K562 (cell line): Measurements from ENCODE around the gene ZNF148. TPM values are rescaled to one million over a fixed set of nuclear protein-coding genes. Genes with fewer than 3 reads are reported as not detected.

Experiments
- ATAC-seq: fragments of 200-7000 bp; cut with Tn5 transposase; 3 replicates; pipeline ENCODE4 v1.9.1; 2020; ENCODE audit warnings: moderate library complexity
- BruUV-seq: library from RNA; stranded (reverse); fragments of 400-500 nt; replicated peaks from 2 replicates; lab custom pipeline; 2021; lab: Mats Ljungman, UMichigan
- CTCF ChIA-PET: fragments of 300-600 bp; formaldehyde crosslinking; extraction: SDS; loops from one replicate; lab custom pipeline; 2021; ENCODE audit warnings: low intra/inter-chr PET ratio; lab: Yijun Ruan, JAX
- POLR2A ChIA-PET: fragments of 300-600, 350-650 bp; sonication (Branson Sonifier 250); formaldehyde crosslinking; extraction: SDS; loops from one replicate; lab custom pipeline; 2021; ENCODE audit warnings: antibody characterized with exemption, inconsistent platforms; lab: Yijun Ruan, JAX
- DNase-seq, 4 experiments: peaks; one replicate each; pipeline versions ENCODE4 v3.0.0 to v3.0.0-alpha.2; 2011 to 2018; ENCODE audit warnings: low spot score in 3 of 4, mixed read lengths in 3 of 4; ENCODE audit errors: extremely low read depth in 1 of 4
- FAIRE-seq: peaks from 2 replicates; lab custom pipeline; 2011; peaks lifted over from hg19 to GRCh38; lab: Jason Lieb, UNC
- H2AFZ ChIP-seq: 2 replicates; pipeline ENCODE4 v1.6.0; 2011; ENCODE audit warnings: low read depth, low read length, control low read depth, inconsistent platforms
- H3K27ac ChIP-seq: fragments of 200-600 bp; 3 replicates; pipeline ENCODE4 v1.8.0; 2011; ENCODE audit warnings: low read depth, mild to moderate bottlenecking, control low read depth, inconsistent platforms, low read length, moderate library complexity, mixed read lengths; ENCODE audit errors: extremely low read depth
- H3K27me3 ChIP-seq, 2 experiments: fragments of 300-600 bp in 1 of 2; 2 replicates in 1 of 2; 3 replicates in 1 of 2; pipeline versions ENCODE4 v1.6.0 to v1.8.0; 2011; ENCODE audit warnings: inconsistent platforms in 2 of 2, low read length in 2 of 2, mild to moderate bottlenecking in 1 of 2, mixed read lengths in 1 of 2, moderate library complexity in 1 of 2; ENCODE audit not compliant: control insufficient read depth in 2 of 2, insufficient read depth in 2 of 2
- H3K36me3 ChIP-seq: fragments of 300-600 bp; 3 replicates; pipeline ENCODE4 v1.8.0; 2011; ENCODE audit warnings: mild to moderate bottlenecking, low read length, inconsistent platforms; ENCODE audit not compliant: control insufficient read depth, insufficient read depth
- H3K4me1 ChIP-seq, 2 experiments: fragments of 200-600 bp in 1 of 2; replicated peaks in 1 of 2; 2 replicates in 1 of 2; 3 replicates in 1 of 2; pipeline versions ENCODE4 v1.5.1 to v1.8.0; 2011; ENCODE audit warnings: inconsistent platforms in 2 of 2, low read length in 2 of 2, mild to moderate bottlenecking in 1 of 2, mixed read lengths in 1 of 2, moderate library complexity in 1 of 2; ENCODE audit not compliant: control insufficient read depth in 2 of 2, insufficient read depth in 2 of 2
- H3K4me2 ChIP-seq: 2 replicates; pipeline ENCODE4 v1.6.1; 2011; ENCODE audit warnings: low read length, control low read depth, inconsistent platforms, mixed read lengths; ENCODE audit not compliant: insufficient read depth
- H3K4me3 ChIP-seq: fragments of 200-600 bp; sonication (generic), shearing (Covaris generic); 2 replicates; pipeline ENCODE4 v1.5.1; 2016; ENCODE audit warnings: control low read depth, inconsistent platforms
- H3K79me2 ChIP-seq: fragments of 200-600 bp; 3 replicates; pipeline ENCODE4 v1.8.0; 2011; ENCODE audit warnings: low read length, inconsistent platforms; ENCODE audit not compliant: control insufficient read depth, insufficient read depth
- H3K9ac ChIP-seq, 2 experiments: 2 replicates each; pipeline versions ENCODE4 v1.6.0 to v1.6.1; 2011; ENCODE audit warnings: low read depth in 2 of 2, low read length in 2 of 2, control low read depth in 1 of 2, inconsistent platforms in 1 of 2, mild to moderate bottlenecking in 1 of 2, mixed read lengths in 1 of 2; ENCODE audit not compliant: insufficient read depth in 1 of 2
- H3K9me1 ChIP-seq: one replicate; pipeline ENCODE4 v1.6.0; 2011; ENCODE audit warnings: inconsistent platforms, mild to moderate bottlenecking, low read length, moderate library complexity; ENCODE audit not compliant: control insufficient read depth, insufficient read depth
- H3K9me3 ChIP-seq: replicated peaks from 2 replicates; pipeline ENCODE4 v1.5.1; 2011; ENCODE audit warnings: low read depth, low read length, inconsistent platforms; ENCODE audit not compliant: control insufficient read depth, insufficient read depth
- H4K20me1 ChIP-seq: replicated peaks from 2 replicates; pipeline ENCODE4 v1.6.1; 2011; ENCODE audit warnings: low read length, inconsistent platforms, mixed read lengths; ENCODE audit not compliant: control insufficient read depth, insufficient read depth
- ARID4B ChIP-seq: sonication (generic); formaldehyde crosslinking; IDR thresholded peaks from 2 replicates; pipeline ENCODE4 v1.8.0; 2022; ENCODE audit warnings: mild to moderate bottlenecking, missing genetic modification reagents
- CREBBP ChIP-seq: IDR thresholded peaks from one replicate; pipeline ENCODE4 v1.6.1; 2012; ENCODE audit warnings: low read depth, mild to moderate bottlenecking, control low read depth, inconsistent platforms, low read length
- ELF1 ChIP-seq: fragments of 200-800 bp; sonication (Bioruptor generic); IDR thresholded peaks from 2 replicates; pipeline ENCODE4 v1.6.1; 2016; ENCODE audit warnings: missing genetic modification characterization, missing compliant biosample characterization
- MAFK ChIP-seq: IDR thresholded peaks from 2 replicates; pipeline ENCODE4 v1.6.1; 2011; ENCODE audit warnings: low read length, improper control_type of control experiment
- MYC ChIP-seq, 2 experiments: fragments of 250-450 bp in 1 of 2; sonication (Bioruptor Pico) in 1 of 2; IDR thresholded peaks; 2 replicates each; pipeline versions ENCODE4 v1.5.1 to v1.6.1; 2012 to 2021; ENCODE audit warnings: low read depth in 2 of 2, borderline replicate concordance in 1 of 2, improper control_type of control experiment in 1 of 2, low read length in 1 of 2, mild to moderate bottlenecking in 1 of 2, moderate library complexity in 1 of 2
- NELFE ChIP-seq: IDR thresholded peaks from 2 replicates; pipeline ENCODE4 v1.6.1; 2011; ENCODE audit warnings: mild to moderate bottlenecking; ENCODE audit not compliant: insufficient read depth, insufficient read length
- OTX1 ChIP-seq: fragments of 450-650 bp; formaldehyde crosslinking; IDR thresholded peaks from 2 replicates; pipeline ENCODE4 v1.4.0; 2022; ENCODE audit warnings: mild to moderate bottlenecking
- PCBP1 ChIP-seq: fragments of 200-400 bp; formaldehyde crosslinking; IDR thresholded peaks from 2 replicates; pipeline ENCODE4 v1.6.1; 2018; ENCODE audit warnings: mild to moderate bottlenecking, low read depth, low read length; ENCODE audit not compliant: poor library complexity, severe bottlenecking
- XRCC4 ChIP-seq: IDR thresholded peaks from one replicate; pipeline ENCODE4 v1.6.1; 2011; ENCODE audit not compliant: insufficient read depth, insufficient read length; ENCODE audit errors: extremely low read depth
- XRCC5 ChIP-seq: fragments of 200-400 bp; formaldehyde crosslinking; IDR thresholded peaks from 2 replicates; pipeline ENCODE4 v1.6.1; 2017; ENCODE audit warnings: low read depth, mild to moderate bottlenecking, low read length
- ZNF354B ChIP-seq: fragments of 250-450 bp; sonication (Bioruptor Pico); IDR thresholded peaks from 2 replicates; pipeline ENCODE4 v1.4.0; 2020
- WGBS: fragments of 100-300 bp; shearing (Covaris generic); methylation state at CpG from one replicate; pipeline ENCODE4 v1.1.6; 2016; ENCODE audit warnings: low coverage, mixed read lengths; ENCODE audit not compliant: insufficient coverage; ENCODE audit errors: missing lambda C conversion rate; 5-methylcytosine and 5-hydroxymethylcytosine counted together
- in situ Hi-C: fragments of 300-500 bp; cut with MboI; formaldehyde crosslinking; loops from 4 replicates; pipeline ENCODE4 v1.15.0; 2018; ENCODE audit warnings: inconsistent platforms, mixed read lengths
- intact Hi-C: fragments of 100-400 bp; cut with micrococcal nuclease; formaldehyde crosslinking; loops from 2 replicates; pipeline ENCODE4 v1.14.2; 2022
- polyA plus RNA-seq, 8 experiments: library from polyadenylated mRNA; depleted of rRNA in 4 of 8; stranded (reverse) in 5 of 8; unstranded in 3 of 8; fragments of >200 nt; fragmentation: Nextera tagmentation in 2 of 8; fragmentation: Illumina TruSeq in 1 of 8; extraction: Ambion mirVana in 2 of 8; extraction: Trizol in 1 of 8; gene quantifications; 2 replicates each; pipeline versions ENCODE4 v1.2.1 to v1.2.3, GENCODE V29; 2011 to 2014; ENCODE audit warnings: inconsistent platforms in 1 of 8, missing spikeins in 1 of 8
- total RNA-seq, 7 experiments: library from RNA; depleted of rRNA in 6 of 7; stranded (reverse); fragments of >200 nt in 6 of 7; fragmentation: Illumina TruSeq in 2 of 7; extraction: Trizol in 2 of 7; gene quantifications; 2 replicates each; pipeline versions ENCODE4 v1.2.1 to v1.2.3, GENCODE V29; 2011 to 2021; ENCODE audit warnings: low replicate concordance in 1 of 7

ZNF148 gene
- total and polyA plus RNA-seq, 9 of the 15 experiments (the other 6 are each of a cell fraction or from before 2014, with no cell fraction given), result 2.7 to 15.1 (median 8.3) TPM

DNA sequence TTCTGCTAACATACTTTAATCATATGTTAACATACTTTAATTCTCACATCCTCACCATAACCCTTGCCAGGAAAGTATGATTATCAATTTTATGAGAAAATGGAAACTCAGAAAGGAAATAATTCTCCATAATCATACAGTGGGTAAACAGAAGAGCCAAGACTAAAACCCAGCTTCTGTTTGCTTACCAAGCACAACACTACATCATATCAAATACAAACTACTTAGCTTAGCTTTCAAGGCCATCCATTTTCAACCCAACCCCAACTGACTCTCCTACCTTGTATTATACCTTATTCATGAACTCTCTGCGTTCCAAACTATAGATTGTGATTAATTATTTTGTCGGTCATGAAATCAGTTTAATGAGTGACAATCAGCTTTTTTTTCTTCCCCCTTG is 9.0 kb downstream of the ZNF148 start:
- ChIA-PET POLR2A (no interaction called here), CTCF (no interaction called here)
- H3K9ac ChIP-seq, result no peak overlapping the region
- 82% methylated on average over 2 of the region's 2 CpGs for WGBS
- in situ Hi-C loops, result no loop called here
- no peak overlapping the region for H2AFZ ChIP-seq
- 0 out of 3 replicates have a peak, but pooled peaks cover 2% of the 10 kb centered on the region for H3K36me3 ChIP-seq
- no peaks in the 10 kb centered on the region for H3K9me3 ChIP-seq
- no TSS peak for BruUV-seq
- peaks cover 0 to 5% of the 10 kb centered on the region in 2 experiments; a peak in 2 of 5 replicates for H3K4me1 ChIP-seq
- no peak overlapping the region for H3K4me3 ChIP-seq
- H3K4me2 ChIP-seq, result no peak overlapping the region
- H3K79me2 ChIP-seq, result peaks cover 95% of the 10 kb centered on the region
- no peaks in the 10 kb centered on the region for H4K20me1 ChIP-seq
- no peak overlapping the region for H3K27ac ChIP-seq
- no peaks in the 10 kb centered on the region for H3K9me1 ChIP-seq
- H3K27me3 ChIP-seq, result no peaks in the 10 kb centered on the region
- ATAC-seq (no peak), DNase-seq (no peak), FAIRE-seq (no peak)
- TF ChIP-seq MYC (IDR thresholded peaks at IDR 0.05; ENCODE audit: low read depth, low read length), result no peak
- no peak for TF ChIP-seq MYC (CRISPR knock-in tag; IDR thresholded peaks at IDR 0.05; ENCODE audit: borderline replicate concordance, low read depth)
- TF ChIP-seq XRCC5, result no peak
- no peak for TF ChIP-seq ARID4B (CRISPR knock-in tag)
- no peak for TF ChIP-seq PCBP1
- TF ChIP-seq NELFE, result no peak
- no peak for TF ChIP-seq OTX1 (CRISPR knock-in tag)
- no peak for TF ChIP-seq MAFK
- no peak for TF ChIP-seq ZNF354B (CRISPR knock-in tag)
- TF ChIP-seq XRCC4, result no peak
- TF ChIP-seq ELF1, result no peak
- TF ChIP-seq CREBBP, result no peak
- intact Hi-C loops, result no loop called here
